ENCODE measurements around the gene MCMBP. TPM values are rescaled to one million over a fixed set of nuclear protein-coding genes. Genes with fewer than 3 reads are reported as not detected.

Gene MCMBP
- total and polyA plus RNA-seq, 10 donors = 14.2 to 67.6 (median 47.7) TPM

DNA sequence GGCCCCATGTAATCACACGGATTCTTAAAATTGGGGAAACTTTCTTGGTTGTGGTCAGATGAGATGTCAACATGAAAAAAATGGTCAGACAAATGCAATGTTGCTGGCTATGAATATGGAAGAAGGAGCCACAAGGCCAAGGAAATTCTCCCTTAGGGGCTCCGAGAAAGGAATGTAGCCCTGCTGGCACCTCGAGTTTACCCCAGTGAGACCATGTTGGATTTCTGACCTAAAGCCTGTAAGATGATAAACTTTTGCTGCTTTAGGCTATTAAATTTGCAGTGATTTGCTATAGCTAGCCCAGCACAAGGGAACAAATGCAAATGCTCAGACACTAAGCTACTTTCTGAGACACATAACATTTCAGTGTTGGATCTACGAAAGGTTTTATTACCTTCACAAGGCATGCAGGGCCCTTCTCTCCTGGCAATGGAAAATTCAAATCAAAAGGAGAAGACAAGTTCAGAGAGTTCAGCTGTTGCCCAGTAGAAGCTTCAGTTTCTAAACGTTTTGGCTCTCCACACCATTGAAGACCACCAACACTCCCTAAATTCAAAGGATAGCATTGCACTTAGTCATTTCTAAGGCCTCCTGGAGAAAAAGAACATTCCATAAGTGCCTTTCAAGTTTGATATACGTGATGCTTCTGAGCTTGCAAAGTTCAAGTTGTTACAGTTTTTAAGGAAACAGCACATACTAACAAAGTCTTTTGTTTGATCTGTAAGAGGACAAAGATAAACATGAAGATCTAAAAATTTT is 23.4 kb downstream of the MCMBP start:
- peaks cover 0 to 46% (median 5%) of the 10 kb centered on the region in 6 donors for H3K4me1 ChIP-seq
- no peaks in the 10 kb centered on the region for H3K9me3 ChIP-seq
- no peak for DNase-seq
- intact Hi-C loops (cut with DNase I; ENCODE audit: low total_unique reads) = no loop called here
- WGBS, 5 donors = 78 to 87% (median 82%) methylated on average over 6 of the region's 6 CpGs
- peak overlapping the region in 2 of 8 donors; percentile 15 to 70 for H3K27ac ChIP-seq
- H3K4me3 ChIP-seq = no peak overlapping the region
- TF ChIP-seq POLR2A (IDR thresholded peaks at IDR 0.05) (no peak), POLR2AphosphoS5 (IDR thresholded peaks at IDR 0.05) (no peak)
- TF ChIP-seq, protein P1, sequence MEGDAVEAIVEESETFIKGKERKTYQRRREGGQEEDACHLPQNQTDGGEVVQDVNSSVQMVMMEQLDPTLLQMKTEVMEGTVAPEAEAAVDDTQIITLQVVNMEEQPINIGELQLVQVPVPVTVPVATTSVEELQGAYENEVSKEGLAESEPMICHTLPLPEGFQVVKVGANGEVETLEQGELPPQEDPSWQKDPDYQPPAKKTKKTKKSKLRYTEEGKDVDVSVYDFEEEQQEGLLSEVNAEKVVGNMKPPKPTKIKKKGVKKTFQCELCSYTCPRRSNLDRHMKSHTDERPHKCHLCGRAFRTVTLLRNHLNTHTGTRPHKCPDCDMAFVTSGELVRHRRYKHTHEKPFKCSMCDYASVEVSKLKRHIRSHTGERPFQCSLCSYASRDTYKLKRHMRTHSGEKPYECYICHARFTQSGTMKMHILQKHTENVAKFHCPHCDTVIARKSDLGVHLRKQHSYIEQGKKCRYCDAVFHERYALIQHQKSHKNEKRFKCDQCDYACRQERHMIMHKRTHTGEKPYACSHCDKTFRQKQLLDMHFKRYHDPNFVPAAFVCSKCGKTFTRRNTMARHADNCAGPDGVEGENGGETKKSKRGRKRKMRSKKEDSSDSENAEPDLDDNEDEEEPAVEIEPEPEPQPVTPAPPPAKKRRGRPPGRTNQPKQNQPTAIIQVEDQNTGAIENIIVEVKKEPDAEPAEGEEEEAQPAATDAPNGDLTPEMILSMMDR (IDR thresholded peaks at IDR 0.05 in 8 of 11, conservative IDR thresholded peaks at IDR 0.05 in 3 of 11) = no peak
- H3K36me3 ChIP-seq = peaks cover 0 to 100% (median 74%) of the 10 kb centered on the region in 6 donors
- H3K27me3 ChIP-seq (replicated peaks in 1 of 7) = no peaks in the 10 kb centered on the region

DNA sequence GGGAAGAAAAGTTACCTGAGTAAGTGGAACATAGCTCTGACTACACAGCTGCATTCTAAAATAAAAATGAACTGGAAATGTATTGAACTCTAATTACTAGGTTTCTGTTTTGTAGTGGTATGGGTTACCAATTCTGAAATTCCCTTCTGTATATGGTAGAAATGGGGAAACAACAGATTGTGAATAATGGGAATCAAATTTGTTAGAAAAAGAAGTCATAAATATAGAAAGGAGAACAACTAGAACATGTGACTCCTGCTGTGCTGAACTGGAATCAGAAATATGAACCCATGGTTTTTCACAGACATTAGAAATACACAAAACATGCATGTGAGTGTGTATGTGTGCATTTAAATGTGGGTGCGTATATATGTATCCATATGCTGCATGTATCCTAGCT is 27.0 kb downstream of the MCMBP start:
- intact Hi-C loops (cut with DNase I; ENCODE audit: low total_unique reads) = no loop called here
- TF ChIP-seq POLR2AphosphoS5 (IDR thresholded peaks at IDR 0.05) = no peak
- TF ChIP-seq POLR2A (IDR thresholded peaks at IDR 0.05) = no peak
- TF ChIP-seq, protein P1 (IDR thresholded peaks at IDR 0.05 in 8 of 11, conservative IDR thresholded peaks at IDR 0.05 in 3 of 11) = no peak
- no peak for DNase-seq
- Histone ChIP-seq H3K4me1 (peaks cover 0 to 42% (median 4%) of the 10 kb centered on the region in 6 donors), H3K27me3 (replicated peaks in 1 of 7) (no peaks in the 10 kb centered on the region), H3K36me3 (peaks cover under 1 to 100% (median 80%) of the 10 kb centered on the region in 6 donors), H3K4me3 (no peak overlapping the region), H3K9me3 (no peaks in the 10 kb centered on the region), H3K27ac (peak overlapping the region in 4 of 8 donors; percentile 5 to 41 (median 18))
- WGBS, 5 donors = 76 to 100% (median 91%) methylated on average over 1 of the region's 1 CpG

DNA sequence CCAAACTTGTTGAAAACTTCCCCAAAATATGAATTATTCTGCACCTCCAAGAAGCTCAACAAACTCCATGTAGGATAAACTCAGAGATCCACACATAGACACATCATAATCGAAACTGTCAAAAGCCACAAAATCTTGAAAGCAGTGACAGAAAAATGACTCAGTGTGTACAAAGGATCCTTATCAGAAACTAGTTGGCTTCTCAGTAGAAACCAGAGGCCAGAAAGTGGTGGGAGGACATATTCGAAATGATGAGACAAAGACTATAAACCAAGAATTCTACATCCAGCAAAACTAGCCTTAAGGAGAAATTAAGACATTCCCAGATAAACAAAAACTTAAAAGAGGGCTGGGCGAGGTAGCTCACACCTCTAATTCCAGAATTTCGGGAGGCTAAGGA is 38.5 kb downstream of the MCMBP start:
- no peak overlapping the region for H3K4me3 ChIP-seq
- intact Hi-C loops (cut with DNase I; ENCODE audit: low total_unique reads) = no loop called here

DNA sequence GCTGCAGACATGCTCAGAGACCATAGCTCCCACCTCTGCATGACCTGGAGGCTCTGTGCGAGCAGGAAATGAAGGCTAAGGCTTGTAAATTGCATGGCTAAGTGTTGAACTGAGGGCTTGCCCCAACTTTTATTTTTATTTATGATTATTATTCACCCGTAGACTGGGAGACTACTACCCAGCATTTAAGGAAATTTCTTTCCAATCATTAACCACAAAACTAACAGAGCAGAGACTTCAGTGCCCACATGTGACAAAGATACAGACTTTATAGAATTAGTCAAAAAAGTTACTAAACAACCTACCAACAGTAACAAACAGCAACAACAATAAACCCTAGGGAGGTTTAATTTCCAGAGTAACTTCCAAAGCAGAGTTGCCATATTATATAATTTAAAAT is 39.7 kb downstream of the MCMBP start:
- no peak for TF ChIP-seq POLR2A (IDR thresholded peaks at IDR 0.05)
- TF ChIP-seq POLR2AphosphoS5 (IDR thresholded peaks at IDR 0.05) = no peak
- TF ChIP-seq, protein P1 (IDR thresholded peaks at IDR 0.05 in 8 of 11, conservative IDR thresholded peaks at IDR 0.05 in 3 of 11) = no peak
- intact Hi-C loops (cut with DNase I; ENCODE audit: low total_unique reads) = no loop called here

More for the DNA sequence above, 38.5 kb downstream of the MCMBP start:
- no peaks in the 10 kb centered on the region for H3K27me3 ChIP-seq (replicated peaks in 1 of 7)
- no peaks in the 10 kb centered on the region for H3K9me3 ChIP-seq
- no peaks in the 10 kb centered on the region for H3K4me1 ChIP-seq
- WGBS, 5 donors = 82 to 91% (median 86%) methylated on average over 4 of the region's 4 CpGs
- DNase-seq = no peak
- no peak overlapping the region for H3K27ac ChIP-seq
- peaks cover 3 to 100% (median 92%) of the 10 kb centered on the region in 6 donors for H3K36me3 ChIP-seq
- TF ChIP-seq, protein P1 (IDR thresholded peaks at IDR 0.05 in 8 of 11, conservative IDR thresholded peaks at IDR 0.05 in 3 of 11) = no peak
- TF ChIP-seq POLR2AphosphoS5 (IDR thresholded peaks at IDR 0.05) = no peak
- no peak for TF ChIP-seq POLR2A (IDR thresholded peaks at IDR 0.05)

More for the DNA sequence above, 39.7 kb downstream of the MCMBP start:
- H3K36me3 ChIP-seq = peaks cover 3 to 100% (median 92%) of the 10 kb centered on the region in 6 donors
- H3K4me1 ChIP-seq = no peaks in the 10 kb centered on the region
- H3K9me3 ChIP-seq = no peaks in the 10 kb centered on the region
- no peak for DNase-seq
- no peaks in the 10 kb centered on the region for H3K27me3 ChIP-seq (replicated peaks in 1 of 7)
- no peak overlapping the region for H3K4me3 ChIP-seq
- 88 to 96% (median 90%) methylated on average over 2 of the region's 2 CpGs for WGBS, 5 donors
- no peak overlapping the region for H3K27ac ChIP-seq

Data from spleen (tissue), 11 donors.